GM19468 (cell line): ENCODE data around the gene JMJD8.
"Not testable (repeated sequence)": the region's sequence is repeated elsewhere in the genome, so short reads cannot be mapped to it uniquely, and the experiment has no call there.

ENCODE experiments used
- ATAC-seq: cut with Tn5 transposase; IDR thresholded peaks from one replicate; pipeline ENCODE4 v1.9.1; 2021; ENCODE audit warnings: mild to moderate bottlenecking, moderate library complexity, moderate number of reproducible peaks; ENCODE audit not compliant: unreplicated experiment; ENCODE audit errors: extremely low read depth

JMJD8 gene

GRCh38 chr16:693766-694165, 9.6 kb upstream of the JMJD8 start:
- no peak for ATAC-seq

DNA sequence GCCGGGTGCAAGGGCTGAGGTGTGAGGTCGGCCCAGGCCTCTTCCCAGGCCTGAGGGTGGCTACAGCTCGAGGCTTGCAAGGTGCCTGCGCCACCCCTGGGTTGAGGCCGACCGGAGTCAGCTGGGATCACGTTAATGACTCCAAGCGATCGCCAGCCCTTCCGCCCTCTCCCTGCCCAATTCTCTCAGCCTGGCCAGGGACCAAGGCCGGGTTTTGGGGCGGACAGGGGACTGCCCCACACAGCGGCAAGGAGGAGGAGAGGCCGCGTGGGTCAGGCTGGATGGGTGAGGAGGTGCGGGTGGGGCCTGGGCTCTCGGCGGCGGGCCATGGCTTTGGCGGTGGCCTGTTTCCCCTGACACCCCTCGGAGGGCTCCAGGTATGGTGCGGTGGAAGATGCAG, 9.2 kb upstream of the JMJD8 start:
- ATAC-seq, result no peak

- ATAC-seq, result no peak
These were observed 8.4 kb upstream of the JMJD8 start for GRCh38 chr16:692356-693108.

DNA sequence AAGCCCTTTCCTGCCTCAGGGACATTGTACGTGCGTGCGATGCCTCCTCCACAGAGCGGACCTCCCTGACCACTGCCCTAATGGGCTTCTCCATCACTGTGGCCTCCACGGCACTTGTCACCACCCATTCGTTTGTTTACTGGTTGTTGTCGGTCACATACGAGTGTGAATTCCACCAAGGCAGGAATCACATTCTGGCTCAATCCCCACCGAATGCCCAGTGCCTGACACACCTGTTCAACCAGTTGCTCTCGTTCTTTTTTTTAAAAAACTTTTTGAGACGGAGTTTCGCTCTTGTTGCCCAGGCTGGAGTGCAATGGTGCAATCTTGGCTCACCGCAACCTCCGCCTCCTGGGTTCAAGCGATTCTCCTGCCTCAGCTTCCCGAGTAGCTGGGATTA, 7.1 kb upstream of the JMJD8 start:
- ATAC-seq, result not testable (repeated sequence)

- no peak for ATAC-seq
These were observed 5.2 kb upstream of the JMJD8 start for GRCh38 chr16:689175-689897.

GRCh38 chr16:687499-687898, 3.4 kb upstream of the JMJD8 start:
- no peak for ATAC-seq

DNA sequence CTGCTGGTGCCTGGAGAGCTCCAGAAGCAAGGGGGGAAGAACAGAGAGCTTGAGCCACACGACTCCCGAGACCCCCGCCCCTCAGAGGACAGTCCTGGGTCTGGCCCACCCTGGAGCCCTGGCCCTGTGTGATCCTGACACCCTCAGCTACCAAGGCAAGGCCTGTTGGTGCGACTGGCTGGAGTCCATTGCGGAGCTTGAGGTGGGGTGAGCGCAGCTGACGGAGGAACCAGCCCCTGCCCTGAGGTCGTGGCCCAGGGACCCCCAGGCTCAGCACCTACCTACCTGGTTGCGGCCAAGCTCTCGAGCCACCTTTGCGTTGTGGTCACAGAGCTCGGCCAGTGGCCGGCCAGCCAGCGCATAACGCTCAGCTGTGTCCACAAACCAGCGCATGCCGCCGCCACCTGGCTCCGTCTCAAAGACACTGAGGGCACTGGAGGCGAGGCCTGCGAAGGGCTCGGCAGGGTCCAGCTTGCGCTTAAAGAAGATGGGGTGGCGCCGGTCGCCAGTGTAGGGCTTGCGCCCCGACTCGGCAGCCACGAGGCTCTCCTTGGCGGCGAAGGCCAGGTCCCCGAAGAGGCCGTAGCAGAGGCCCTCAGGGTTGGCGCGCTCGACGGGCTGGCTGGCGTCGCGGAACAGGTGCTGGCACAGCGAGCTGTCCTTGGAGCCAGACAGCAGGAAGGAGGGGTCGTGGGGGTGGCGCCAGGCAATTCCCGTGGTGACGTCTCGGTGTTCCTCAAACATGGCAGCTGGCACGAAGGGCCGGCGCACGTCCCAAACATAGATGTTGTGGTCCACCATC, 2.5 kb upstream of the JMJD8 start:
- ATAC-seq, result no peak

DNA sequence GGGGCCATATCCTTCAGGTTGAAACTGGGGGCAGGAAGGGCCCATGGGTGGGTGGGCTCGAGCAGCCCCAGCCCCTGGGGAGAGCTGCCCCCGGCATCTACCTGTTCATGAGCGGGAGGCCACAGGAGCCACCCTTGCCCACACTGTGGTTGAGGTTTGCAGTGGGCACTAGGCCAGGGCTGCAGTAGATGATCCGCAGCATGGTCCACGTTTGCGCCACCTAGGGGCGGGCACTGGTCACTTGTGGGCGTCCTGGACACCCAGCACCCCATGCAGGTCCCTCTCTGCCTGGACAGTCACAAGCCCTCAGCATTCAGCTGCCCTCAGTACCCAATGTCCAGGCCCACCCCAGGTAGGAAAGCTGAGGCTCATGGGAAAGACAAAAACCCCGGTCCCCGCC, 1.8 kb upstream of the JMJD8 start:
- ATAC-seq, result no peak

GRCh38 chr16:684961-685696, 995 bp upstream of the JMJD8 start:
- ATAC-seq, result no peak

DNA sequence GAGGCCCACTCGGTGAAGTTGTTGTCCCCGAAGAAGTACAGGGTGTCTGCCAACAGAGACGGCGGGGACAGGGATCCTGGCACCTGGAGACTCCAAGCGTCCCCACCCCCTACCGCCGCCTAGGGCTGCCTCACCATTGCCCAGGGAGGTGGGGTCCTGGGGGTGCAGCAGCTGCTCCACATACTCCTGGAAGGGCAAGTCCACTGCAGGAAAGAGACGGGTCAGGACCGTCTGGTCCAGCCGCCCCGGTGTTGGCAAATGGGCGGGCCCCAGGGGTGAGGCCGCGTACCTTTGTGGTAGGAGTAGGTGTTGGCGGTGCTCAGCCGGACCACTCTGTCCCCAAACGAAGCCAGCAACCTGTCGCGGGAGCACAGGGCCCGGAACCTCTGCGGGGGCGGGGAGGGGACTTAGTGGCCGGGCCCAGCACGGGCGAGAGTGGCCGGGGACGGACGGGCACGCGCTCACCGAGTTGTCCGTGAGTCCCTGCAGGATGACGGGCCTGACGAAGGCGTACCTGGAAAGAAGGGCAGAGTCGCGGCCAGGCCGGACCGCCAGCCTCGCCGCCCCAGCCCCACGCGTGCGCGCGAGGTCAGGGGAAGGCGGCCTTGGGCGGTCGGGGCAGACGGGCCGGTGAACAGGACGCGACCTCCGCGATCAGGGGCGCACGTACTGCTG, 601 bp downstream of the JMJD8 start:
- ATAC-seq, result no peak

DNA sequence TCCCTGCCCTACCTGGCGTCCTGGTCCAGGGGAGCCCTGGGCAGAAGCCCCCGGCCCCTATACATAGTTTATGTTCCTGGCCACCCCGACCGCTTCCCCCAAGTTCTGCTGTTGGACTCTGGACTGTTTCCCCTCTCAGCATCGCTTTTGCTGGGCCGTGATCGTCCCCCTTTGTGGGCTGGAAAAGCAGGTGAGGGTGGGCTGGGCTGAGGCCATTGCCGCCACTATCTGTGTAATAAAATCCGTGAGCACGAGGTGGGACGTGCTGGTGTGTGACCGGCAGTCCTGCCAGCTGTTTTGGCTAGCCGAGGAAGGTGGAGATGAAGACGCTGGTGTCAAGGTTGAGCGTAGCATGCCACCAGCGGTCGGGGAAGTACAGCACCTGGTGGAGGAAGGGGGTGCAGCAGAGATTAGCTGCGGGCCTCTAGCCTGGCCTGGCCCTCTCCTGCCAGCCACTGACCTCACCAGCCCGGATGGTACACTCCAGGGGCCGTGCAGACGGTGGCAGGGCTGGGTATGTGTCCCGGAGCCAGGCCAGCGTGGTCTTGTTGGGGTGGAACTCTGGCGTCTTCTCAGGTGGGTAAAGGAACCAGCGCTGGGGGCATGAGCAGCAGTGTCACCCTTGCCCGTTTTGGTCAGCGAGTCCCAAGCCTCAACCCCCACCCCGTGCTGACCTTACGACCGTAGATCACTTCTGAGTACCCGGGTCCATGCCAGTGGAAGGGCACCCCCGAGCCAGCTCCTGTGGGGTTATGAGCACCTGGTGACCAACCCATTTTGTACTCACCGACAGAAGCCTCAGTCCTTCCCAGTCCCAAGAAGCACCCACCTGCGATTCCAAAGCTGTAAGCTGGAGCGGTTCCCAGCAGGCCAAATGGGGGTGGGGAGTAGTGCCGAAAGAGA, 1.4 kb downstream of the JMJD8 start:
- ATAC-seq, result no peak

DNA sequence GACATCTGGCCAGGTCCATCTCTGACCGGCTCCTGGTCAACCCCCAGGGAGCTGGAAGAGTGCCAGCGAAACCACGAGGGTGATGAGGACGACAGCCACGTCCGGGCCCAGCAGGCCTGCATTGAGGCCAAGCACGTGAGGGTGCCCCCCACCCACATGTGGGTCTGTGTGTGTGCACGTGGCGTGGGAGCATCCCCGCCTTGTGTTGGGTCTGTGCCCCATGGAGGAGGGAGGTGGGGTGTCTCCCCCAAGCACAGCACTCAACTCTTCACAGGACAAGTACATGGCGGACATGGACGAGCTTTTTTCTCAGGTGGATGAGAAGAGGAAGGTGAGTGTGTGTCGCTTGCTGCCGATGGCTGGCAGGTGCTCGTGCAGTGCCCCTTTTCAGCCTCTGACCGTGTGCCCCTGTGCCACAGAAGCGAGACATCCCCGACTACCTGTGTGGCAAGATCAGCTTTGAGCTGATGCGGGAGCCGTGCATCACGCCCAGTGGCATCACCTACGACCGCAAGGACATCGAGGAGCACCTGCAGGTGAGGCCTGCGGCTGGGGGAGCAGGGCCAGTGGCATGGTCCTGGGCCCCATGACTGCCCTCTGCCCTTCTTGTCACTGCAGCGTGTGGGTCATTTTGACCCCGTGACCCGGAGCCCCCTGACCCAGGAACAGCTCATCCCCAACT, 2.2 kb downstream of the JMJD8 start:
- no peak for ATAC-seq

- no peak for ATAC-seq
These were observed 3.0 kb downstream of the JMJD8 start for GRCh38 chr16:680967-681745.

GRCh38 chr16:680625-680945, 3.5 kb downstream of the JMJD8 start:
- ATAC-seq, result no peak

- ATAC-seq, result no peak
These were observed 4.1 kb downstream of the JMJD8 start, which contains the start of gene STUB1 for GRCh38 chr16:679814-680624. STUB1 (plus strand) TSS chr16:680410; CDS start chr16:680526, 116 bp downstream.

DNA sequence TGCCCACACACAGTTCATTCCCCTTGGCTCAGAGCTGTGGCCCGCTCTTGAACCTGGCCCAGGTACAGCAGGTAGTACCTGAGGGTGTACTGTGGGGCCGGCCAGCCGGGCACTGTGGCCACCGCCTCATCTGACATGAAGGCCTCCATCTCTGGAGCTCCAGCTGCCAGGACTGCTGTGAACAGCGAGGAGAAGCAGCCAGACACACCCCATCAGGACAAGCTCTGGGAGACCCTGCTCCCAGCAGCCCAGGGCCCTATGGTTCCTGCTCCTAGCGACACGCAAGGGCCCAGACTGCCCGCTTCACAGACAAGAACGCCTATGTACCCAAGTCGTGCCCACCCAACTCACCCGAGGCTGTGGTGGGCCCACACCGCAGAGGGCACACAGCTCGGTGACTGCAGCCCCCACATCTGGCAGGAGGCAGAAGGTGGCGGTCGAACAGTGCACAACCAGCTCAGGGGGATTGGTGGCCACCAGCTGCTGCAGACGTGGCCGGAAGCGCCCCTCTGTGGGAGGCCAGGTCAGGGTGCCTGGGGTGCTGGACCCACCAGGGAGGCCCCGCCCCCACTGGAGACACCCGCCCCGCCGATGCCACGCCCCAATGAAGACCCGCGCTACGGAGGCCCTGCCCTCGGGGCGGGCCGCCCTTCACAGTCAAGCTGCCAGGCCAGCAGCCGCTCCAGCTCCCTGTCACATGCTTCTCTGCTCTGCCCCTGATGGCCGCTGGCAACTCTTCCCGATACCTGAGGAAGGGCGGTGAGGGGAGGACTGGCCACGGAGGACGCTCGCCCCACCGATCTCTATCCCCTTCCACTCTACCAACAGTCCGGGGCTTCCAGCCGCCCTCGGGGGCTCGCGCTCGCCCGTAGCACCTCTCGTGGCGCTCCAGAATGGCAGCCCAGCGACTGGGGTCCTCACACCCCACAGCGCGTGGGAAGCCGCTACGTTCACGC, 5.0 kb downstream of the JMJD8 start:
- no peak for ATAC-seq
